Endodermal cell (in vitro differentiated cells): ENCODE data around the gene TPRA1. TPM values are rescaled to one million over a fixed set of nuclear protein-coding genes. Genes with fewer than 3 reads are reported as not detected.

ENCODE experiments used
- DNase-seq: peaks from one replicate; pipeline ENCODE4 v3.0.0-alpha.2; 2017
- H3K27ac ChIP-seq: 2 replicates; pipeline ENCODE4 v1.5.1; 2013; ENCODE audit warnings: mild to moderate bottlenecking, low read depth, low read length, moderate library complexity
- H3K27me3 ChIP-seq: 2 replicates; pipeline ENCODE4 v1.6.1; 2013; ENCODE audit warnings: mild to moderate bottlenecking, low read length, moderate library complexity; ENCODE audit not compliant: insufficient read depth, control insufficient read depth, poor library complexity, severe bottlenecking
- H3K36me3 ChIP-seq: 2 replicates; pipeline ENCODE4 v1.7.0; 2013; ENCODE audit warnings: mild to moderate bottlenecking, low read length, moderate library complexity; ENCODE audit not compliant: control insufficient read depth, insufficient read depth
- H3K4me1 ChIP-seq: one replicate; pipeline ENCODE4 v1.7.0; 2013; ENCODE audit warnings: low read length; ENCODE audit not compliant: control insufficient read depth, insufficient read depth
- H3K4me3 ChIP-seq: 2 replicates; pipeline ENCODE4 v1.5.1; 2013; ENCODE audit warnings: mild to moderate bottlenecking, low read length, moderate library complexity
- H3K9ac ChIP-seq: 2 replicates; pipeline ENCODE4 v1.6.1; 2013; ENCODE audit warnings: mild to moderate bottlenecking, low read length, moderate library complexity; ENCODE audit not compliant: poor library complexity, severe bottlenecking; ENCODE audit errors: extremely low read depth
- H3K9me3 ChIP-seq: 2 replicates; pipeline ENCODE4 v1.6.1; 2013; ENCODE audit warnings: mild to moderate bottlenecking, low read length, moderate library complexity; ENCODE audit not compliant: control insufficient read depth
- H3K27ac Mint-ChIP-seq: 2 replicates; pipeline ENCODE4 v1.8.0; 2020; ENCODE audit warnings: mixed read lengths
- H3K27me3 Mint-ChIP-seq: 2 replicates; pipeline ENCODE4 v1.8.0; 2021; ENCODE audit warnings: mild to moderate bottlenecking, mixed read lengths; ENCODE audit not compliant: insufficient read depth
- H3K36me3 Mint-ChIP-seq: 2 replicates; pipeline ENCODE4 v1.8.0; 2020; ENCODE audit warnings: low read depth, mixed read lengths
- H3K4me1 Mint-ChIP-seq: 2 replicates; pipeline ENCODE4 v1.8.0; 2020; ENCODE audit warnings: mixed read lengths
- H3K4me3 Mint-ChIP-seq: 2 replicates; pipeline ENCODE4 v1.8.0; 2020; ENCODE audit warnings: mild to moderate bottlenecking, moderate library complexity, mixed read lengths
- H3K9me3 Mint-ChIP-seq: 2 replicates; pipeline ENCODE4 v1.8.0; 2020; ENCODE audit warnings: mild to moderate bottlenecking, mixed read lengths
- WGBS, 2 experiments: methylation state at CpG; one replicate each; pipeline versions ENCODE4 v1.1.5 to v1.1.7; 2013; ENCODE audit warnings: missing lambda C conversion rate in 2 of 2, mixed read lengths in 1 of 2; ENCODE audit not compliant: insufficient coverage in 1 of 2, insufficient read length in 1 of 2; 5-methylcytosine and 5-hydroxymethylcytosine counted together
- total RNA-seq, 2 donors: library from RNA; stranded (reverse); fragmentation: NEBNext Ultra II Directional in 1 of 2; extraction: Animal tissue kit (Norgen Biotek cat#: 25700) in 1 of 2; gene quantifications; 2 replicates in 1 of 2; 3 replicates in 1 of 2; pipeline ENCODE4 v1.2.1, GENCODE V29; 2021
- TF ChIP-seq, protein P1 (sequence below): fragments of 200-600 bp; sonication (generic); conservative IDR thresholded peaks from 2 replicates; pipeline ENCODE4 v1.5.0; 2021; ENCODE audit warnings: antibody characterized with exemption, mild to moderate bottlenecking

Gene TPRA1
- total RNA-seq, 2 donors from 2014 or later: 22.9 TPM

- no peaks in the 10 kb centered on the region for H3K36me3 ChIP-seq
- TF ChIP-seq, protein P1, sequence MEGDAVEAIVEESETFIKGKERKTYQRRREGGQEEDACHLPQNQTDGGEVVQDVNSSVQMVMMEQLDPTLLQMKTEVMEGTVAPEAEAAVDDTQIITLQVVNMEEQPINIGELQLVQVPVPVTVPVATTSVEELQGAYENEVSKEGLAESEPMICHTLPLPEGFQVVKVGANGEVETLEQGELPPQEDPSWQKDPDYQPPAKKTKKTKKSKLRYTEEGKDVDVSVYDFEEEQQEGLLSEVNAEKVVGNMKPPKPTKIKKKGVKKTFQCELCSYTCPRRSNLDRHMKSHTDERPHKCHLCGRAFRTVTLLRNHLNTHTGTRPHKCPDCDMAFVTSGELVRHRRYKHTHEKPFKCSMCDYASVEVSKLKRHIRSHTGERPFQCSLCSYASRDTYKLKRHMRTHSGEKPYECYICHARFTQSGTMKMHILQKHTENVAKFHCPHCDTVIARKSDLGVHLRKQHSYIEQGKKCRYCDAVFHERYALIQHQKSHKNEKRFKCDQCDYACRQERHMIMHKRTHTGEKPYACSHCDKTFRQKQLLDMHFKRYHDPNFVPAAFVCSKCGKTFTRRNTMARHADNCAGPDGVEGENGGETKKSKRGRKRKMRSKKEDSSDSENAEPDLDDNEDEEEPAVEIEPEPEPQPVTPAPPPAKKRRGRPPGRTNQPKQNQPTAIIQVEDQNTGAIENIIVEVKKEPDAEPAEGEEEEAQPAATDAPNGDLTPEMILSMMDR: no peak
- Mint-ChIP-seq H3K27me3 (peaks cover 16% of the 10 kb centered on the region), H3K4me1 (peaks cover 10% of the 10 kb centered on the region), H3K27ac (no peak overlapping the region), H3K36me3 (no peaks in the 10 kb centered on the region), H3K9me3 (no peaks in the 10 kb centered on the region), H3K4me3 (peak overlapping the region; percentile 60)
- no peaks in the 10 kb centered on the region for H3K9me3 ChIP-seq
- no peaks in the 10 kb centered on the region for H3K4me1 ChIP-seq
- 28 to 31% methylated on average over 10 to 24 of the region's 24 CpGs for WGBS, 2 experiments
- H3K4me3 ChIP-seq: no peak overlapping the region
- H3K27me3 ChIP-seq: no peaks in the 10 kb centered on the region
- no peak overlapping the region for H3K9ac ChIP-seq
- DNase-seq: peak; percentile 80
- no peak overlapping the region for H3K27ac ChIP-seq
Measured at GRCh38 chr3:127546970-127547733, 43.4 kb downstream of the TPRA1 start.

- Histone ChIP-seq H3K36me3 (no peaks in the 10 kb centered on the region), H3K27ac (no peak overlapping the region), H3K4me3 (no peak overlapping the region), H3K27me3 (no peaks in the 10 kb centered on the region), H3K9ac (no peak overlapping the region), H3K9me3 (no peaks in the 10 kb centered on the region), H3K4me1 (no peaks in the 10 kb centered on the region)
- Mint-ChIP-seq H3K9me3 (no peaks in the 10 kb centered on the region), H3K4me3 (peak overlapping the region; percentile 60), H3K36me3 (no peaks in the 10 kb centered on the region), H3K27me3 (peaks cover 16% of the 10 kb centered on the region), H3K27ac (no peak overlapping the region), H3K4me1 (peaks cover 10% of the 10 kb centered on the region)
- 73 to 86% methylated on average over 3 to 6 of the region's 6 CpGs for WGBS, 2 experiments
- no peak for DNase-seq
- TF ChIP-seq, protein P1: no peak
Measured at GRCh38 chr3:127546554-127546953, 44.0 kb downstream of the TPRA1 start.

GRCh38 chr3:127545711-127546457 lies 44.6 kb downstream of the TPRA1 start:
- no peaks in the 10 kb centered on the region for H3K4me1 ChIP-seq
- H3K4me3 Mint-ChIP-seq: no peak overlapping the region
- H3K36me3 Mint-ChIP-seq: no peaks in the 10 kb centered on the region
- no peaks in the 10 kb centered on the region for H3K27me3 ChIP-seq
- H3K4me3 ChIP-seq: no peak overlapping the region
- no peak for DNase-seq
- peaks cover 16% of the 10 kb centered on the region for H3K27me3 Mint-ChIP-seq
- peaks cover 10% of the 10 kb centered on the region for H3K4me1 Mint-ChIP-seq
- TF ChIP-seq, protein P1: no peak
- H3K9ac ChIP-seq: no peak overlapping the region
- H3K36me3 ChIP-seq: no peaks in the 10 kb centered on the region
- H3K9me3 ChIP-seq: no peaks in the 10 kb centered on the region
- no peak overlapping the region for H3K27ac Mint-ChIP-seq
- WGBS, 2 experiments: 91 to 94% methylated on average over 7 to 14 of the region's 14 CpGs
- no peaks in the 10 kb centered on the region for H3K9me3 Mint-ChIP-seq
- H3K27ac ChIP-seq: no peak overlapping the region
